ENCODE results near the gene NEFH.

NEFH gene

DNA sequence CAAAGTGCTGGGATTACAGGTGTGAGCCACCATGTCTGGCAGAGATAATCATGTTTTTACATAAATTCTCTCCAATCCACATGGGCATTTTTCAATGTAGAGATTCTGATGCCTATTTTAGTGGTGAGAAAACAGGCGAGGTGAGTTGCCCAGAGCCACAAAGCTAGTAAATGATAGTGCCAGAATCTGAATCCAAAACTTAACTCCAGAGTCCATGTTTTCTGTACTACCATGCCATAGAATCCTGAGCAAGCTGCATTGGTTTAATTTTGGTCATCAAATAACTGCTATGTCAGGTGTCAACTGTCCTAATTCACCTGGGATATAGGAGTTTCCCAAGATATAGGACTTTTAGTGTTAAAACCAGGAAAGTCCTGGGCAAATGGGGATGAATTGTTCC is 13.6 kb downstream of the NEFH start:
- no peak for DNase-seq (ENCODE audit: low read depth, low spot score)

DNA sequence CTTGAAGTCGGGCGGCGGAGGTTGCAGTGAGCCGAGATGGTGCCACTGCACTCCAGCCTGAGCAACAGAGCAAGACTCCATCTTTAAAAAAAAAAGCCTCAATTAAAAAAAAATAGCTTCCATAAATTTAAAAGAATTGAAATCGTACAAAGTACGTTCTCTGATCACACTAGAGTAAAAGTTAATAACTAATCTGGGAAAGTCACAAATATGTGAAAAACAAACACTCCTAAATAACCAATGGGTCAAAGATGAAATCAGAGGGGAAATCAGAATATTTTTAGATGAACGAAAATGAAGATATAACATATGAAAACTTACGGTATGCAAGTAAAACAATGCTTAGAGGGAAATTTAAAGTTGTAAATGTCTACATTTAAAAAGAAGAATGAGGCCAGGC is 19.8 kb downstream of the NEFH start:
- DNase-seq (ENCODE audit: low read depth, low spot score): no peak

DNA sequence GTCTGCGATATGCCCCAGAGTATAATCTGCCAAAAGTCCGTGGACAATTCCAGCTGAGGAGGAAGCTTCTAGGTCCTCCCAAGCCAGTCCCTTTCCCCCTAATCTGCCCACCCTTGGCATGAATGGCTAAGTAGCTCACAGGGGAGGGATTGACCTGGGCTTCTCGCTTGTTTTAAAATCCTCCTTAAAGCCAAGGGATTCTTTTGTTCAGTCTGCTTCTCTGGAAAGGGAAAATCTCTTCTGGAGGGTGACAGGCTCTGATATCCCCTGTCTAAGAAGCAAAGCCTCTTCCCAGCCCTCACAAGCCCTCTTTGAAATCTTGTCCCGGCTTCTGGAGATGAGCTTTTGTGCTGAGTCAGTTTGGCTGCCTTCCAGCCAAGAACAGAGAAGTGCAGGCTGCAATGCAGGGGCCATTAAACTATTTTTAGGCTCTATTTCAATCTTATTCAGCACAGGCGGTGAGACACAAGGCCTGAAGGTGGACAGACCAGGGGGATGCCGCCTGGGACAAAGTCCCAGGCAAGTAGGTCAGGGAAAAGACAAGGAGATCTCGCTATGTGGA is 23.9 kb downstream of the NEFH start:
- DNase-seq (ENCODE audit: low read depth, low spot score): peak; percentile 39

DNA sequence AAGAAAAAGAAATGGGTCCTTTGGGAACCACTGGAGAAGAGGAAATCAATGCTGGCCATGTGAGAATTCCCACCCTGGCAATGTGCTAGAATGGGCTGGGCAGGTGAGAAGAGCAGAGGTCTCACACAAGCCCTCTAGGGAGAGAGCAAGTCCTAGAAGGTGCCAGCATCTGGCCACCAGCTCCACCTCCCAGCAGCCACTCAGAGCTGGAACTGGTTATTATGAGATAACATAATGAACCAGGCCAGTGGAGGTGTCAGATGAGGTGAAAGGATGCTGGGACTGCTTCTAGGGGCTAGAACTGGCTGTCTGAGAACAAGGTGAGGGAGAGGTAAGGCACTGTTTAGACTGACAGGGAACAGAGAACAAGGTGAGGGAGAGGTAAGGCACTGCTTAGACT is 29.3 kb downstream of the NEFH start:
- no peak for DNase-seq (ENCODE audit: low read depth, low spot score)

DNA sequence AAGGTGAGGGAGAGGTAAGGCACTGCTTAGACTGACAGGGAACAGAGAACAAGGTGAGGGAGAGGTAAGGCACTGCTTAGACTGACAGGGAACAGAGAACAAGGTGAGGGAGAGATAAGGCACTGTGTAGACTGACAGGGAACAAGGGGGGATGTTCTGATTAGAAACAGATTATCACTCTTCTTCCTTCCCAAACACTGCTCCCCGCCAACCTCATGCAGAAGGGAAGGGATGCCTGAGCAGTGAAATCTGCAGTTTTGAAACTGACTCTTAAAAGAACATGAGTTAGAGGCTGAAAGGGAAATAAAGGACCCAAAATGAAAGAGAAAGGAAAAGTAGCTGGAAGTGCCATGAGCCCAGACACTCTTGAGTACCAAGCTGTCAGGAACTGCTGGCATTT is 29.8 kb downstream of the NEFH start:
- no peak for DNase-seq (ENCODE audit: low read depth, low spot score)

DNA sequence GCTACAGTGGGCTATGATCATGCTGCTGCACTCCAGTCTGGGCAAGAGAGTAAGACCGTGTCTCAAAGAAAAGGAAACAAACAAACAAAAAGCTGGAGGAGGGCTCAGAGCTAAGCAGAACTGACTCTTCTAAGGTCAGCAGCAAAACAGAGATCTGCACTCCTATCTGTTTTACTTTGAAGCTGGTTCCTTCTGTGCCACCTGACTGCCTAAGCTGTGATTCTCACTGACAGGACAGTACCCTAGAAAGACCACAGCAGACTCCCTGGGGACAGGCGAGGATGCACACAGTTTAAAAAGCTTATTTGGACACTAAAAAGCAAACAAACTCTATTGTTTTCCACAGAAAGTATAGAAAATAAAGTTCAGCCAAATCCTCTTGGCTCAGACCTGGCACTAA is 30.5 kb downstream of the NEFH start:
- DNase-seq (ENCODE audit: low read depth, low spot score): no peak

DNA sequence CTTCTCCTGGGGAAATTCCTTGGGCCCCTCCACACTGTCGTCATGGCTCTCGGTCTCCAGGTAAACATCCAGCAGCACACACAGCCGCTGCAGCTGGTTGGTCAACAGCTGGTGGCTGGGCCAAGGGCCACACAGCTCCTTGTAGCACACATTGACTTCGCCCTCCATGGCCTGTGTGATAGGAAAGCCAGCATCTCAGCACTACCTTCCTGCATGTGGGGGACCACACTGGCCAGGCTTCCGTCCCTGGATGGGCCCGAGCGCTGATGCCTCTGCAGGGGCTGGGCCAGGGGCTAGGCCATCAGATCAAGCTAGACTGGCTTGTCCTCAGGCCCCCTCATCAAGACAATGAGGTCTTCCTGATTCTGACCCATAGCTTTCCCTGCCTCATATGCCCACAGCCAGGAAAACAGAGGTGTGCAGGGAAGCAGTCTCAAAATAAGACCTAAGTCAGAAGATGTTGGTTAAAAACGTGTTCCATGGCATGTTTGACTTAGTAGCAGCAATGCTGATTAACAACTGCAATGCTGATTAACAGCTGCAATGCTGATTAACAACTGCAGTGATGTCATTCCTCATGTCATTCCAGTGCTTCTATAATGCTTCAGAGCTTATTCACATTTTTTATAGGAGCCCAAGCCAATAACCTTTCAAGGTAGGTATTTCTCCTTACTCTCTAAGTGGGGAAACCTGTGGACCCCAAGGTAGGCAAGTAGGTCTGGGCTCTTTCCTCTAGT is 31.3 kb downstream of the NEFH start:
- no peak for DNase-seq (ENCODE audit: low read depth, low spot score)

DNA sequence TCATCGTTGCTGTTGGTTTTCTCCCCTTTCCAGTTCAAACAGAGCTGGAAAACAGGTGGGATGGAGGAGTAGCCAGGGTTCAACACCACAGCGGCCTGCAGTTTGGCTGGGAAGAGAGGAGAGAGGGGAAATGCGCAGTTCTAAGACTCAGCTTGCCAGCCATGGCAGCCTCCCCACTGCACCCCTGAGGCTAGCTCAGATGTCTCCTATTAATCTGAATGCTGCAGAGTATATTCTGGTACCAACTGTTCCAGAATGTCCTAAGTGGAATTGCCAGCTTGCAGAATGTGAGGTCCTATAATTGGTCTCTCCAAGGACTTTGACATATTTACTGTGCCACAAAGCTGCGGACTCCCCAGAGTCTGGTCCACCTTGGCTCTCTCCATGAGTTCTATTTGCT is 32.0 kb downstream of the NEFH start:
- DNase-seq (ENCODE audit: low read depth, low spot score): no peak

DNA sequence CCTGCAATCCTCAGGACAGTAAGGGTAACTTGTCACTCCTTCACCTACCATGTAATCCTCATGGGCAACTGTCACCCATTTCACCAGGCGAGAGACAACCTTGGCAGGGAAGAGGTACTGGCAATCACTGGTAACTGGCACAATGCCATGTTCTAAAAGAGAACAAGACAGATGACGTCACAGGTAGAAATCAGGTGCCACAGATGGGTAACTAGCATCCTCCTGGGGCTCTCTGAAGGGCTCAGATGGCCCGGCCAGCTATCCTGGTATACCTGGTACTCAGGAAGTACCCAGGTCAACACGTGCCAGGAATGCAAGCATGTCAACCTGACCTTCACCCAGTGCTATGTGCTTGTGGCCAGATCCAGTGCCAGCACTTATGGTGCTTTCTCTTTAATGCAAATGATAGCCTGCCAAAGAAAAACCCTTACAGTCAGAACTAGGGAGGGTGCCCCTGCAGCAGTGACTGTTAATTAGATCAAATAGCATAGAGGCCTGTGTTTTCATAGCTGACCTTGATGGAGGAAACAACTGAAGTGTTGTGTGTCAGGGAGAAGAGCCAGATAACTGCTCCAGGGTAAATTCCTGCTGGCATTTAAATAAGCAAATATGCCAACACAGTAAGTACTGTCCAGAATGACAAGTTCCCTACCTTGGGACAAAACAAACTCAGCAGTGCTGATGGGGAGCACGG is 37.3 kb downstream of the NEFH start:
- no peak for DNase-seq (ENCODE audit: low read depth, low spot score)

DNA sequence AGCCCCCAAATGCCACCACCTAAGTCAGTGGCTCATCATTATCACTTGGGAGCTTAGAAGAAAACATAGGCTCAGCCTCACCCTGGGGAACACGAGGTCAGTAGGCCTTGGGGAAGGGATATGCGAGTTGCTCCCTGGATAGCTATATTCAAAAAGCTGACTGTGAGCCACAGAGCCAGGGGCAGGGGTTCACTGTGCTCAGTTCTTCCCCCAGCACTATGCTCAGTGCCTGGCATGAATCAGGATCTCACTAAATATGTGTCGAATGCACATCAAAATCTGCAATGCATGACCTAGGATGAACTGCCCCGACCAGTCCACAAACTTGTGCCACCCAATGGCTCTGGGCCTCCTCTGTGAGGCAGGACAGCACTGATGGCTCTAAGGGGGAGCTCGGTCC is 38.4 kb downstream of the NEFH start:
- no peak for DNase-seq (ENCODE audit: low read depth, low spot score)

DNA sequence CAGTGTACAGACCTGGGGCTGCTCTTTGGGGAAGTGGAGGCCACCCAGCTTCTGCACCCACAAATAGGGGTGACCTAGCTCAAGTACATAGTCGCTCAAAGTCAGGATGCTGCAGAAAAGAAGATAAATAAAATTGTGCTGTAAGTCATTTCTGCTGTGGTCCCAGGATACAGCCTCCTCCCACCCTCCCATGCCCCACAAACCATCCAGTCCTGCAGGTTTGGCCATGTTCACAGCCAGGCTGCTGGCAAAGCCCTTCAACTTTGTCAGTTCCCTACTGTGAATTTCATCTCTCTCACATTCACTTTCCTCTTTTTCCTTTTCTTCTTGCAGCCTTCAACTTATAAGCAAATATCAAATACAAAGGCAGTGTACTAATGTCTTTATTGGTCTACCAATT is 40.0 kb downstream of the NEFH start:
- no peak for DNase-seq (ENCODE audit: low read depth, low spot score)

DNA sequence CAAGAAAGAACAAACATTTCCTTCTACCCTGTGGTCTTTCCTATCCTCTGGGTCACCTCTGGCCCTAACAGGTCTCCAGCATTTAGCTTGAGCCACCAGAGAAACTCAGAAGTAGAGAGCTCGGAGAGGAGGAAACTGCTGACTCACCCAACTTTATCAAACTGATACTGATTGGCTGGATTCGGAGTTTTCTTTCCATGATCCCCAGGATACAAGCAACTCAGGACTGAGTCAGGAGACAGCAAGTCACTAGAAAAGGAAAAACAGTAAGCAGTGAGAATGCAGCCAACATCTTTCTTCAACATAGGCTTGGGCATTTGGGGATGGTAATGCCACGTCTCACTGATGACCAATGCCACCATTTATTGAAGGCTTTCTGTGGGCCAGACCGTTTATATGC is 40.8 kb downstream of the NEFH start:
- peak; percentile 2 for DNase-seq (ENCODE audit: low read depth, low spot score)

DNA sequence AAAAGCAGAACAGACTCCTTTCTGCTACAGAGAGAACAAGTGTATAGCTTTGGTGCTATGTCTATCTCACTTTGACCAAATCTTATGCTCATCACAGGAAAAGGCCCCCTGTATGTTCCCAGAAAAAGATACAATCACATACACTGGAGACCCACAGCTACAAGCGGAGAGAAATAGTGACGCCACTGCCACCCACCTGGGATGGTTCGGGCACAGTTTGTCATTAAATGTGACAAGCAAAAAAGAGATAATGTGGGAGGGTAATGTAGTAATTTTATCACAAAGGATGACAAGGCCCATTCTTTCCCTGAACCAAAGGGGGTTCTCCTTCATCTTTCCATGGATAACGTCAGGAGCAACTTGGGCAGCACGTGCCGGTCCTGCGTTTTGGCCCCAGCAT is 41.5 kb downstream of the NEFH start:
- DNase-seq (ENCODE audit: low read depth, low spot score): no peak

DNA sequence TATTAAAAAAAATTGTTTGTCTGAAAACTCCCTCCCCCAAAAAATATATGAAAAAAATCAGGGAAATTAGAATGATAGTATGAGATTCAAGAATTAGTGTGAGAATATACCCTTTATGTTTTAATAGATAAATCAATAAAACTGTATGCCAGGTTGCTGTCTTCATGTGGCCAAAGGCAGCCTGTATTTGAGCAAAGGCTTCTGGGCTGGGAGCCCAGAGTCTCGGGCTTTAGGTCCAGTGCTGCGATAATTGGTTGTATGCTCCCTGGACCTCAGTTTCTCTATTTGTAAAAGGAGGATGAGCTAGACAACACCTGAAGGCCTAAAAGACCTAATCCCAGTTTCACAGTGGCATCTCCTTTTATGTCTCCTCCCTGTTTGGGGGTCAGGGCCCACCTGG is 43.7 kb downstream of the NEFH start:
- DNase-seq (ENCODE audit: low read depth, low spot score): no peak

DNA sequence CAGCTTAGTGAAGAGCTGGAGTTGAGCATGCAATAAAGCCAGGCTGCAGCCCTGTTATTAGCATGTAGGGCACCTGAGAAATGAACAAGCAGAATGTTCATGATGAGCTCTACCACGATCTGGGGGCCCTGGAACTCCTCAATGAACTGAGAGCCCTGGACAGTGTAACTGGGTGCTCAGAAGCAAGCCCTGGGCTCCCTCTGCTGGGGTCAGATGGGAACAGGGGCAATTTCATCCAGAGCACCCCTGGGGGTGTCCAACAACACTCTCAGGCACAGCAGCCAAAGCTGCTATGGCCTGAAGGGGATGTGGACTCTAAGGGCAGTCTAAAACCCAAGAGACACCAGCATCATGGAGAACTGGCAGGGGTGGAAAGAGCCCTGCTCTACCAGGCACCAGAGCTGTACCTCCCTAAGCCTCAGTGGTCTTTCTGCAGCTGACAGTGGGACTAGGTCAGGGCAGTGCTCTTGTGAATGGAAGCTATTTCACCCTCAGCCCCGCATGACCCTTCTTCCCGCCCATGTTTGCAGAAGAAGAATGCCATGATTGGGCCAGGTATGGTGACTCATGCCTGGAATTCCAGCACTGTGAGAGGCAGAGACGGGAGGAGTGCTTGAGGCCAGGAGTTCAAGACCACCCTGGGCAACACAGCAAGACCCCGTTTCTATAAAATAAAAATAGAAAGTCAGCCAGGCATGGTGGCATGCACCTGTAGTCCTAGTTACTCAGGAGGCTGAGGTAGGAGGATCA is 44.6 kb downstream of the NEFH start:
- DNase-seq (ENCODE audit: low read depth, low spot score): no peak

DNA sequence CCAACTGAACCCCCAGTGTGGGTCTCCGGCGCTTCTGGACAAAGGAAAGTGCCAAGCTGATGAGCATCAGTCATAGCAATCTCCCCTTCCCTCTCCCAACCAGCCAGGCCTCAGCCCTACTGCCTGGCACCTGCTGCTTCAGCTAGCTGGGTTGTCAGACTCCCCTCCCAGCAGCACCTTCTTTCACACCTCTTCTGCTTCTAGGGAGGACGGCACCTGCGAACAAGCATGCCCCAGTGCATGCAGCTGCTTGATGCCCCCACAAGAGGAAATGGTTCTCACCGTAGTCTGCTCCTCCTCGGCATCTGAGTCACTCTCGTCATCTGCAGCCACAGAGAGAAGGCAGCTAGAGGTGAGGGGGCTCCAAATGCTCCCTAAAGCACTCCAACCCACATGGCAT is 48.1 kb downstream of the NEFH start:
- DNase-seq (ENCODE audit: low read depth, low spot score): no peak

DNA sequence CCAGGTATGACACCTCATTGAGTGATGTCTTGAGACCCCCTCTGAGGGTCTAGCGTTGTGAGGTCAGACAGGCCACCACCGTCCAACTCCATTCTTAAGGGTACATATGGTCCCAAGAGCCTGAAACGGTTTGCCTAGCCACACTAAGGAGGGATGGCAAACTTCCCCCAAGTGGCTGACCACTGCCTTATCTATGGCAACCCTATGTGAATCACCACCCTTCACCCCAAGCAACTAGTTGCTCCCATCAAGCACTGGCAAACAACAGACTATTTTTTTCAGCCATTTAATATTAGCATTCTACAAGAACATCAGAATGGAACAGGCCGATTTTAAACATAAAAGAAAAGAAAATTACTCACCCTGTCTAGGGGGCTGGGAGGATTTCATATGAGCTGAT is 50.7 kb downstream of the NEFH start:
- no peak for DNase-seq (ENCODE audit: low read depth, low spot score)

DNA sequence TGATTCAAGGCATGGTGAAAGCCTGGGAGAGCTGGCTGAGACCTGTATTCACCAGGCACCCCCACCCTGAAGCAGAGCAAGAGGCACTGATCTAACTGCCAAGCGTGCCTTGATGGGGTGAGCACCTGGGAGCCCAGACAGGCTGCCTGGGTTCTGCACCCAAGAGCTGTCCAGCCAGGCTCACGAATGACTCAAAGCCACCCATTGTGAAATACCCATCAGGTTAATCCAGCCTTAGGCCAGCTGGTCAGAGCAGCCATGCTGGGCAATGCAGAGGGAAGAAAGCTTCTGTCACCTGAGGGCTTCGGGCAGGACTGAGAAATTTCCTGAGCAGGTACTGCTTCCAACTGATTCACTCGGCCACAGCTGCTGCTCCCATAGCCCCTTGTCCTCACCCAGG is 51.4 kb downstream of the NEFH start:
- DNase-seq (ENCODE audit: low read depth, low spot score): no peak

DNA sequence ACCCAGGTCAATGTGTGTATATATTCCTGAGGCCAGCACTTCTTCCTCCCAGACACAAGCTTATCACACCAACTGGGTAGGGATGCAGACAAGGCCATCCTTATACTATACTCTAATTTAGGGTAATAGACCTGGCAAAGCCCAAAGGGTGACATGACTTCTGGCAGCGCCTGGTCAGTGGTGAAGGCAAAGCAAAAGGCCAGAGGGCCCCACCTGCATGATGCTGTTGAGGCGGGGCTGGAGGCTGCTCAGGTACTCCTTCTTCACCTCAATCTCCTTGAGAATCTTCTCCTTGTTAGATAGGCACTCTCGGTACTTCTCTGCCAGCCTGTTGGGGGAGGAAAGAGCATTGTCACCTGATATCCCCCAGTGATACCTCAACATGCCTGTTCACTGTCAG is 56.4 kb downstream of the NEFH start:
- no peak for DNase-seq (ENCODE audit: low read depth, low spot score)

DNA sequence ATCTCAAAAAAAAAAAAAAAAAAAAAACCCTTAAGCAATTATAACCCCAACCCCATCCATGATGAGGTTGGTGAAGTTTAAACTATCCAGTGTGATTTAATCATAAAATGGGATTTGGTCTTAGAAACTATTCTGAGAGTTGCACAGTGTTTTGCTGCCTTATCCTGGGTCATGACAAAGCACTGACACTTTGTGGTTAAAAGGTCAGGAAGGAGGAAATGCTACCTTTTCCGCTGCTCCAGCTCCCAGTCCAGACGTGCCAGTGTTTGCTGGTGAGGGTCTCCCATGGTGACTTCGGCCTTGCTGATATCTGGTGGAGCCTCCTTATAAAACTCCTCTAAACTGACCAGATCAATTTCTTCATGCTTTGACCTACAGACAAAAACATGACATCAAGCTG is 59.1 kb downstream of the NEFH start:
- DNase-seq (ENCODE audit: low read depth, low spot score): no peak

All from smooth muscle cell of the brain vasculature (primary cell).